HCT116 (cell line): Measurements from ENCODE around the gene WWOX. TPM values are rescaled to one million over a fixed set of nuclear protein-coding genes. Genes with fewer than 3 reads are reported as not detected.

Experiments used
- ATAC-seq: fragments of 200-7000 bp; cut with Tn5 transposase; 2 replicates; pipeline ENCODE4 v1.9.1; 2020; ENCODE audit warnings: mild to moderate bottlenecking, moderate library complexity
- BruUV-seq: library from RNA; stranded (reverse); fragments of 400-500 nt; replicated peaks from 2 replicates; lab custom pipeline; 2021; lab: Mats Ljungman, UMichigan
- CTCF ChIA-PET: fragments of 300-600 bp; sonication (Branson Sonifier 250); formaldehyde crosslinking; loops from one replicate; lab custom pipeline; 2021; ENCODE audit warnings: antibody characterized with exemption; lab: Charles Lee
- POLR2A ChIA-PET: fragments of 300-600, 350-600 bp; sonication (Branson Sonifier 250); formaldehyde crosslinking; loops from one replicate; lab custom pipeline; 2021; ENCODE audit warnings: antibody characterized with exemption; lab: Charles Lee
- RAD21 ChIA-PET, 2 experiments: fragments of 300-600 bp; sonication (Branson Sonifier 250); formaldehyde crosslinking; loops; one replicate each; lab custom pipeline; 2023; ENCODE audit warnings: low total read pairs in 2 of 2; ENCODE audit not compliant: uncharacterized antibody in 2 of 2, unreplicated experiment in 2 of 2, low non-redundant PET in 1 of 2; lab: Charles Lee
- DNase-seq: peaks from one replicate; pipeline ENCODE4 v3.0.0-alpha.2; 2010; ENCODE audit warnings: low read depth, low spot score
- H2AFZ ChIP-seq: fragments of 200-600 bp; shearing (Covaris generic), sonication (generic); 2 replicates; pipeline ENCODE4 v1.6.1; 2017; ENCODE audit warnings: low read depth, mixed run types, mixed read lengths, antibody characterized with exemption, low read length; ENCODE audit not compliant: poor library complexity, severe bottlenecking
- H3K27ac ChIP-seq: 2 replicates; pipeline ENCODE4 v1.5.1; 2012; ENCODE audit warnings: low read depth, low read length
- H3K27me3 ChIP-seq: fragments of 200-600 bp; sonication (generic); 2 replicates; pipeline ENCODE4 v1.6.1; 2016; ENCODE audit warnings: mixed run types, low read length, mixed read lengths; ENCODE audit not compliant: insufficient read depth
- H3K36me3 ChIP-seq, 2 experiments: fragments of 200-500 bp in 1 of 2; fragments of 200-600 bp in 1 of 2; sonication (Bioruptor generic) in 1 of 2; sonication (generic) in 1 of 2; 2 replicates each; pipeline versions ENCODE4 v1.5.1 to v1.6.1; 2014 to 2016; ENCODE audit warnings: low read length in 2 of 2, inconsistent platforms in 1 of 2, mixed read lengths in 1 of 2, mixed run types in 1 of 2; ENCODE audit not compliant: insufficient read depth in 2 of 2, control insufficient read depth in 1 of 2
- H3K4me1 ChIP-seq, 2 experiments: fragments of 200-600 bp in 1 of 2; sonication (generic) in 1 of 2; 2 replicates each; pipeline versions ENCODE4 v1.5.1 to v1.6.1; 2012 to 2017; ENCODE audit warnings: low read length in 2 of 2, inconsistent platforms in 1 of 2, mild to moderate bottlenecking in 1 of 2, mixed read lengths in 1 of 2, mixed run types in 1 of 2, moderate library complexity in 1 of 2; ENCODE audit not compliant: insufficient read depth in 2 of 2, control insufficient read depth in 1 of 2
- H3K4me2 ChIP-seq: fragments of 200-600 bp; sonication (generic); 2 replicates; pipeline ENCODE4 v1.6.1; 2017; ENCODE audit warnings: mixed run types, low read length, mixed read lengths
- H3K4me3 ChIP-seq, 2 experiments: fragments of 200-600 bp in 1 of 2; sonication (generic) in 1 of 2; replicated peaks in 1 of 2; 2 replicates each; pipeline ENCODE4 v1.5.1; 2011 to 2016; ENCODE audit warnings: low read length in 2 of 2, control low read depth in 1 of 2, low read depth in 1 of 2, mild to moderate bottlenecking in 1 of 2, mixed read lengths in 1 of 2, mixed run types in 1 of 2
- H3K79me2 ChIP-seq: fragments of 200-600 bp; sonication (generic); 2 replicates; pipeline ENCODE4 v1.6.1; 2017; ENCODE audit warnings: mild to moderate bottlenecking, mixed run types, low read length, moderate library complexity, mixed read lengths; ENCODE audit not compliant: insufficient read depth
- H3K9ac ChIP-seq: fragments of 200-600 bp; sonication (generic); 2 replicates; pipeline ENCODE4 v1.6.1; 2016; ENCODE audit warnings: low read length, mixed read lengths
- H3K9me2 ChIP-seq: fragments of 200-600 bp; sonication (generic), shearing (Covaris generic); 2 replicates; pipeline ENCODE4 v1.6.1; 2017; ENCODE audit warnings: mixed run types, mild to moderate bottlenecking, moderate library complexity; ENCODE audit not compliant: insufficient read depth
- H3K9me3 ChIP-seq, 2 experiments: fragments of 200-500 bp in 1 of 2; fragments of 200-600 bp in 1 of 2; sonication (Bioruptor generic) in 1 of 2; sonication (generic) in 1 of 2; 2 replicates each; pipeline ENCODE4 v1.6.1; 2014 to 2017; ENCODE audit warnings: low read length in 2 of 2, mixed read lengths in 2 of 2, inconsistent platforms in 1 of 2, low read depth in 1 of 2, mild to moderate bottlenecking in 1 of 2, mixed run types in 1 of 2, moderate library complexity in 1 of 2; ENCODE audit not compliant: control insufficient read depth in 1 of 2, insufficient read depth in 1 of 2
- H4K20me1 ChIP-seq: fragments of 200-600 bp; sonication (generic), shearing (Covaris generic); 2 replicates; pipeline ENCODE4 v1.6.1; 2017; ENCODE audit warnings: mixed run types, mild to moderate bottlenecking, moderate library complexity; ENCODE audit not compliant: insufficient read depth
- EGR1 ChIP-seq: IDR thresholded peaks from 2 replicates; pipeline ENCODE4 v1.6.1; 2012; ENCODE audit warnings: low read depth
- EZH2 ChIP-seq: fragments of 200-600 bp; sonication (generic); IDR thresholded peaks from 2 replicates; pipeline ENCODE4 v1.6.1; 2017; ENCODE audit warnings: antibody characterized with exemption, mixed run types
- FOSL1 ChIP-seq: IDR thresholded peaks from 2 replicates; pipeline ENCODE4 v1.6.1; 2012; ENCODE audit warnings: low read depth
- POLR2A ChIP-seq: IDR thresholded peaks from 2 replicates; pipeline ENCODE4 v1.7.0; 2011; ENCODE audit warnings: borderline replicate concordance; ENCODE audit not compliant: insufficient read depth, insufficient read length; ENCODE audit errors: extremely low read depth
- SRF ChIP-seq: IDR thresholded peaks from 2 replicates; pipeline ENCODE4 v1.6.1; 2012; ENCODE audit warnings: low read depth
- intact Hi-C: fragments of 100-400 bp; cut with micrococcal nuclease; formaldehyde crosslinking; loops from 2 replicates; pipeline ENCODE4 v1.10.0; 2022
- total RNA-seq: library from RNA; stranded (reverse); gene quantifications from one replicate; pipeline ENCODE4 v1.2.1, GENCODE V29; 2021; ENCODE audit not compliant: unreplicated experiment
- TF ChIP-seq, protein P1 (sequence below): IDR thresholded peaks from 2 replicates; pipeline ENCODE4 v1.6.1; 2011; ENCODE audit warnings: mild to moderate bottlenecking, low read length, moderate library complexity; ENCODE audit not compliant: insufficient replicate concordance; ENCODE audit errors: extremely low read depth
- TF ChIP-seq, protein P2 (sequence below): IDR thresholded peaks from 2 replicates; pipeline ENCODE4 v1.6.1; 2012; ENCODE audit warnings: low read depth
- TF ChIP-seq, protein P3 (sequence below): IDR thresholded peaks from 2 replicates; pipeline ENCODE4 v1.6.1; 2012

The WWOX gene
- total RNA-seq, 1 experiment from 2014 or later: 13.7 TPM

DNA sequence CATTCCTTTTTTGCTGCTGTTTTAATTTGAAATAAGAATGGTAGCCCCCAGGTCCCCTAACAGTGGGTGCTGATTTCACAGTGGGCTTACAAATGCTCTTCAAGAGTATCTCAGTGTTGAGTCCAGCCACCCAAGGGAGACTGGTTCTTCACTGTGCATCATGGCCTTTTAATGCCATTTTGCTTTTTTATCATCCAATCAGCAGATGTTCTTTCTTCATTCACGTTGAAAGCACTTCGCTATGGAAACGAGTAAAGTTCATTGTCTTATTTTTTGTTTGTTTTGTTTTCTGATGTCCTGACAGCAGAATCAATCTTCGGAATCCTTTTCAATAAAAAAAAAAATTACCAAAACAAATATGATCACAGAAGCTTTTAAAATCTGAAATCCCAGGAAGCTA is 1072.0 kb downstream of the WWOX start:
- H4K20me1 ChIP-seq: no peaks in the 10 kb centered on the region
- H3K79me2 ChIP-seq: no peaks in the 10 kb centered on the region
- H3K27ac ChIP-seq: no peak overlapping the region
- H2AFZ ChIP-seq: no peak overlapping the region
- no peak overlapping the region for H3K4me2 ChIP-seq
- ATAC-seq (no peak), DNase-seq (no peak)
- ChIA-PET CTCF (no interaction called here), POLR2A (no interaction called here), RAD21 (no interaction called here)
- H3K9me3 ChIP-seq: peaks cover 19% of the 10 kb centered on the region in 2 experiments; a peak in 2 of 4 replicates
- H3K27me3 ChIP-seq: no peaks in the 10 kb centered on the region
- no peaks in the 10 kb centered on the region for H3K36me3 ChIP-seq
- no peak overlapping the region for H3K9ac ChIP-seq
- H3K4me3 ChIP-seq: no peak overlapping the region
- TF ChIP-seq, protein P1, sequence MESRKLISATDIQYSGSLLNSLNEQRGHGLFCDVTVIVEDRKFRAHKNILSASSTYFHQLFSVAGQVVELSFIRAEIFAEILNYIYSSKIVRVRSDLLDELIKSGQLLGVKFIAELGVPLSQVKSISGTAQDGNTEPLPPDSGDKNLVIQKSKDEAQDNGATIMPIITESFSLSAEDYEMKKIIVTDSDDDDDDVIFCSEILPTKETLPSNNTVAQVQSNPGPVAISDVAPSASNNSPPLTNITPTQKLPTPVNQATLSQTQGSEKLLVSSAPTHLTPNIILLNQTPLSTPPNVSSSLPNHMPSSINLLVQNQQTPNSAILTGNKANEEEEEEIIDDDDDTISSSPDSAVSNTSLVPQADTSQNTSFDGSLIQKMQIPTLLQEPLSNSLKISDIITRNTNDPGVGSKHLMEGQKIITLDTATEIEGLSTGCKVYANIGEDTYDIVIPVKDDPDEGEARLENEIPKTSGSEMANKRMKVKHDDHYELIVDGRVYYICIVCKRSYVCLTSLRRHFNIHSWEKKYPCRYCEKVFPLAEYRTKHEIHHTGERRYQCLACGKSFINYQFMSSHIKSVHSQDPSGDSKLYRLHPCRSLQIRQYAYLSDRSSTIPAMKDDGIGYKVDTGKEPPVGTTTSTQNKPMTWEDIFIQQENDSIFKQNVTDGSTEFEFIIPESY: no peak
- TF ChIP-seq, protein P2, sequence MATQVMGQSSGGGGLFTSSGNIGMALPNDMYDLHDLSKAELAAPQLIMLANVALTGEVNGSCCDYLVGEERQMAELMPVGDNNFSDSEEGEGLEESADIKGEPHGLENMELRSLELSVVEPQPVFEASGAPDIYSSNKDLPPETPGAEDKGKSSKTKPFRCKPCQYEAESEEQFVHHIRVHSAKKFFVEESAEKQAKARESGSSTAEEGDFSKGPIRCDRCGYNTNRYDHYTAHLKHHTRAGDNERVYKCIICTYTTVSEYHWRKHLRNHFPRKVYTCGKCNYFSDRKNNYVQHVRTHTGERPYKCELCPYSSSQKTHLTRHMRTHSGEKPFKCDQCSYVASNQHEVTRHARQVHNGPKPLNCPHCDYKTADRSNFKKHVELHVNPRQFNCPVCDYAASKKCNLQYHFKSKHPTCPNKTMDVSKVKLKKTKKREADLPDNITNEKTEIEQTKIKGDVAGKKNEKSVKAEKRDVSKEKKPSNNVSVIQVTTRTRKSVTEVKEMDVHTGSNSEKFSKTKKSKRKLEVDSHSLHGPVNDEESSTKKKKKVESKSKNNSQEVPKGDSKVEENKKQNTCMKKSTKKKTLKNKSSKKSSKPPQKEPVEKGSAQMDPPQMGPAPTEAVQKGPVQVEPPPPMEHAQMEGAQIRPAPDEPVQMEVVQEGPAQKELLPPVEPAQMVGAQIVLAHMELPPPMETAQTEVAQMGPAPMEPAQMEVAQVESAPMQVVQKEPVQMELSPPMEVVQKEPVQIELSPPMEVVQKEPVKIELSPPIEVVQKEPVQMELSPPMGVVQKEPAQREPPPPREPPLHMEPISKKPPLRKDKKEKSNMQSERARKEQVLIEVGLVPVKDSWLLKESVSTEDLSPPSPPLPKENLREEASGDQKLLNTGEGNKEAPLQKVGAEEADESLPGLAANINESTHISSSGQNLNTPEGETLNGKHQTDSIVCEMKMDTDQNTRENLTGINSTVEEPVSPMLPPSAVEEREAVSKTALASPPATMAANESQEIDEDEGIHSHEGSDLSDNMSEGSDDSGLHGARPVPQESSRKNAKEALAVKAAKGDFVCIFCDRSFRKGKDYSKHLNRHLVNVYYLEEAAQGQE: no peak
- TF ChIP-seq POLR2A: no peak
- no peak for TF ChIP-seq EGR1
- no peak for TF ChIP-seq SRF
- no peak for TF ChIP-seq EZH2
- no peak for TF ChIP-seq FOSL1
- TF ChIP-seq, protein P3, sequence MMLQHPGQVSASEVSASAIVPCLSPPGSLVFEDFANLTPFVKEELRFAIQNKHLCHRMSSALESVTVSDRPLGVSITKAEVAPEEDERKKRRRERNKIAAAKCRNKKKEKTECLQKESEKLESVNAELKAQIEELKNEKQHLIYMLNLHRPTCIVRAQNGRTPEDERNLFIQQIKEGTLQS: no peak
- H3K4me1 ChIP-seq: no peaks in the 10 kb centered on the region
- no peaks in the 10 kb centered on the region for H3K9me2 ChIP-seq
- no TSS peak for BruUV-seq
- intact Hi-C loops: no loop called here
